SKM-1 treated with dmso at 0.1 percent for 144 hours (cell line): ENCODE measurements around the gene OGFOD2.

Source experiments
- DNase-seq: peaks from one replicate; lab custom pipeline; 2025; ENCODE audit not compliant: unreplicated experiment; lab: John Stamatoyannopoulos, UW

The OGFOD2 gene

DNA sequence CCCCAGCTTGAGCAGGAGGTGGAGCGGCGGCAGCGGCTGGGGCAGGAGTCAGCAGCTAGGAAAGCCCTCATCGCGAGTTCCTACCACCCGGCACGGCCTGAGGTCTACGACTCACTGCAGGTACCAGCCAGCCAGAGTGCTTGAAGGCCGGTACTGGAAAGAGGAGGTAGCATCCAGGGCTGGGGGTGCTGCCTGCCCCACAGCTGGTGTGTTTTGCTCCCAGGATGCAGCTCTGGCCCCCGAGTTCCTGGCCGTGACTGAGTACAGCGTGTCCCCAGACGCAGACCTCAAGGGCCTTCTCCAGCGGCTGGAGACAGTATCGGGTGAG lies 1.6 kb downstream of the OGFOD2 start:
- DNase-seq = no peak

DNA sequence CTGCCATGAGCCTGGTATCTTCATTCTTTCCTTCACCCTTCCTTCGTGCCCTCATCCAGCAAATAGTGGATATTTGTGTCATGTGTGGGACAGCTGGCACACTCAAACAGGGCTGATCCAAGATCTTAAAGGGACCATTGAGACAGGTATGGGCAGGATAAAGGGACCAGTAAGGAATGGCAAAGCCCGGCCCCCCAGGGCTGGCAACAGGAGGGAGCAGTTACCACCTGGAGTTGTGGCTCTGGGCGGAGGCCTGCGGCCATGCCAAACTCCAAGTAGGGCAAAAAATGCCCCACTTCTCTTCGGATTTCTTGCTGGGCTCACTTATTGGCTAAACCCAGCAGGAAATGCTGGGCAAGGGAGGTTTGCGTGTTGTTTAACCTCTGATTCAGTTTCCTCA lies 2.1 kb downstream of the OGFOD2 start:
- DNase-seq = no peak

- DNase-seq = no peak
These were observed 2.8 kb downstream of the OGFOD2 start for GRCh38 chr12:122977655-122978392.

DNA sequence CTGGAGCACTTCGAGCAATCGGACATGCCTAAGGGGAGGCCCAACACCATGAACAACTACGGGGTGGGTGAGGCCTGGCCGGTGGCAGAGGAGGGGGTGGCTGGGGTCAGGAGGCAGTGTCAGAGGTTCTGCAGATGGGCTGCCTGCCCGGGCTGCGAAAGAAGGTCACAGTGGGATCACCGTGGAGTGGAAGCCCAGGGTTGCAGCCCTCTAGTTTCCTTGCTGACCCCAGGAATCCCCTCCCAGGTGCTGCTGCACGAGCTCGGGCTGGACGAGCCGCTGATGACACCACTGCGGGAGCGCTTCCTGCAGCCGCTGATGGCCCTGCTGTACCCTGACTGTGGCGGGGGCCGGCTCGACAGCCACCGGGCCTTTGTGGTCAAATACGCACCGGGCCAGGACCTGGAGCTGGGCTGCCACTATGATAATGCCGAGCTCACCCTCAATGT lies 3.5 kb downstream of the OGFOD2 start:
- DNase-seq = no peak

DNA sequence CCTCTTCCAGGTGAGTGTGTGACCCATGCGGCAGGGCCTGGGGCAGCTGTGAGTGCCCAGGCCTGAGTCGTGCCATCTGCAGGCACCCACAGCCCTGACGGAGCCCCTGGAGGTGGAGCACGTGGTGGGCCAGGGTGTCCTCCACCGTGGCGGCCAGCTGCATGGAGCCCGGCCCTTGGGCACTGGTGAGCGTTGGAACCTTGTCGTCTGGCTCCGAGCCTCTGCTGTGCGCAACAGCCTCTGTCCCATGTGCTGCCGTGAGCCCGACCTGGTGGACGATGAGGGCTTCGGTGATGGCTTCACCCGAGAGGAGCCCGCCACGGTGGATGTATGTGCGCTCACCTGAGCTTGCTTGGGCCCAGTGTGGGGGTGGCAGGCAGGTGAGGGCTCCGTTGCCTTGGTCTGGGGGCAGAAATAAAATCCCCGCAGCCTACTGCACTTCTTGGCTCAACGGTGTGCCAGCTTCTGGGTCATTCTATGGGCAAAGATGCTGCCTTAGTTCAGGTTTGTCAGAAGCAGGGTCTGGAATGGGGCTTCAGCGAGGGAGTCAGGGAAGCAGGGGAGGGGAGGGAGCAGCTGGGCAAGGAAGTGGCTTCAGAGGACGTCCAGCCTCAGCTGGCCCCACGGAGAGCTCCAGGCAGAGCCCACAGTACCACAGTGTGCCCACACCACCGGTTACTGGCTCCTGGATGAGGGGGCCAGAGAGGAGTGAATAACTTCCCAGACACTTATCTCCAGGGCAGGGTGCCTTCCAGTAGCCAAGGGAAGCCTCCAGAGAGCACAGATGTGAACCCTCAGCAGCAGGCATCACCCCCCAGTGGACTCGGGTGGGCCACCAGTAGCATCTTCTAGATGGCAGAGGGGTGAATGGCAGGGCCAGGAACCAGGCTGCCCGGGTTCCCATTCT lies 4.2 kb downstream of the OGFOD2 start:
- no peak for DNase-seq

DNA sequence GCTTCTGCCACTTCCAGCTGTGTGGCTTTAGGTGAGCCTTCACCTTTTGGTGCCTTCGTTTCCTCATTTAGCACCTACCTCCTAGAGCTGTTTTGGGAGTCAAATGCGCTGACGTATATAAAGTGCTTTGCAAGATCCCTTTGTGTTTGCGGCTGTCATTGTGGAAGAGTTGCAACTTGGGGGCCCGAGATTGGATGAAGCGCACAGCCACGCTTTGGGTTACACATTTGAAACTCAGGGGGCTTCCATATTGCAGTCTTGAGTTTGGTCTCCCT lies 4.8 kb downstream of the OGFOD2 start:
- no peak for DNase-seq

DNA sequence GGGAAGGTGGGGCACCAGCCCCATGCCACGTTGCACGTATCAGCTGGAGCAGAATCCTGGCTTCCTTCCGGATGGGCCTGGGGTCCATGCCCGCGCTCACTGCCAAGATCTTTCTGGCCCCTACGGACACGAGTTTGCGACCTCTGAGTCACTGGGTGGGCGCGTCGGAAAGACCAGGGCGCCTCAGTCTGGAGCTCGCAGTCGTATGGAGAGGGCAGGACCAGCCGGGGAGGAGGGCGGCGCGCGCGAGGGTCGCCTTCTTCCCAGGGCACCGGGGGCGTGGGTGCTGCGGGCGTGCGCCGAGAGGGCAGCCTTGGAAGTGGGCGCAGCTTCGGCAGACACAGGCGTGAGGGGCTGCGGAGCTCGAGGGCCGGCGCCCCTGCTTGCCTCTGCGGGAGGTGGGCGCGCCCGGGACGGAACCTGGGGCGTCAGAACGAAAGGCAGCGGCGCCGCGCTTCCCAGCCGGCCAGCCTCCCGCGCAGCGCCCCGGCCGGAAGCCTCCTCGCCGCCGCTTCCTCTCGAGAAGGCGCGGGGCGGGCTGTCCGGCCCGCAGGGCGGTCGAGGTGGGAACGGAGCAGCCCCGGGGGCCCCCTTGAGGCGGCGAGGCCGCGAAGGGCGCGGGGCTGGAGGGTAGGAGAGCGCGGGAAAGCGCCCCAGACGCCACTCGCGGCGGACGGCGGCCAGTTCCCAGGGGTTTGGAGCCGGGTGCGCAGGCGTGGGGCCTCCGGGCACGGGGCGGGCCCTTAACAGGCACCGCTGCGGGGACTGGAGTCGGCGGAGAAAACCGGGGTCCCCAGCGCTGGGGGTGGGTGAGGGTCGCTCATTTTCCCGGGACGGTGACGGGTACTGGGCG lies 5.4 kb downstream of the OGFOD2 start, which contains the start of gene ARL6IP4:
Gene ARL6IP4 (plus strand): TSS at position 499 of the 853 bp plus-strand sequence. CDS start 459 bp downstream, outside the sequence.
- peak; percentile 35 for DNase-seq

- DNase-seq = no peak
These were observed 6.0 kb downstream of the OGFOD2 start for GRCh38 chr12:122981036-122981471.

GRCh38 chr12:122981587-122982476 lies 6.8 kb downstream of the OGFOD2 start:
- no peak for DNase-seq

- no peak for DNase-seq
These were observed 7.4 kb downstream of the OGFOD2 start for GRCh38 chr12:122982477-122982815.

- DNase-seq = no peak
These were observed 8.1 kb downstream of the OGFOD2 start for GRCh38 chr12:122982963-122983788.

DNA sequence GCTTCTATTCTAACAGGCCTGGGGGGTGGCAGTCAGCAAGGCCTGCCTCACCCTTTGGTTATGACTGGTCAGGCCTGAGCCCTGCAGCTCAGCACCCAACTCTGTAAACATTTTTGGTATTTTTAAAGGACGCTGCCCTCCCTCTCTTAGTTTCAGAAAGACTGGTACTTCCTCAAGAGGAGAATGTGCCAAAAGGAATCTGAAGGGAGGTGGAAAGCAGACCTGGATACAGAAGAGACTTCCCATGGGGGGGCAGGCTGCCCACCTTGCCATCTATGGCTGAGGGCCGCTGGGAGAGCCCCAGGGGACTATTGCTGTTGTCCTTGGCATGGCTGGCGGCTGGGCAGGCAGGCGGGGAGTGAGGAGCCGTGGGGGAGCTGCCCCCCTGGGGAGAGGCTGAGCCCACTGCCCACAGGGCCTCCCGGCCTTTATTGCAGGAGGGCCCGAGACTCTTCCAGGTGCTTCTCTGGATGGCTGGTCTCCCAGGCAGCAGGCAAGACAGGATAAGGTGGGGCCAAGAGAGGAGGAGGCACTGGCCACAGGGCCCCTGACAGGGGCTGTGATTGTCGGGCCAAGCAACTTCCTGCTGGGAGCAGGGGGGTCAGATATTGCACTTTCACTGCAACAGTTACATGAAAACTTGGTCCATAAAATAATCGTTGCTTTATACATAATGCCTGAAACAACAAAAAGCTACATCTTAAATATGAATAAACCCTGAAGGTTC lies 8.9 kb downstream of the OGFOD2 start:
- DNase-seq = no peak

DNA sequence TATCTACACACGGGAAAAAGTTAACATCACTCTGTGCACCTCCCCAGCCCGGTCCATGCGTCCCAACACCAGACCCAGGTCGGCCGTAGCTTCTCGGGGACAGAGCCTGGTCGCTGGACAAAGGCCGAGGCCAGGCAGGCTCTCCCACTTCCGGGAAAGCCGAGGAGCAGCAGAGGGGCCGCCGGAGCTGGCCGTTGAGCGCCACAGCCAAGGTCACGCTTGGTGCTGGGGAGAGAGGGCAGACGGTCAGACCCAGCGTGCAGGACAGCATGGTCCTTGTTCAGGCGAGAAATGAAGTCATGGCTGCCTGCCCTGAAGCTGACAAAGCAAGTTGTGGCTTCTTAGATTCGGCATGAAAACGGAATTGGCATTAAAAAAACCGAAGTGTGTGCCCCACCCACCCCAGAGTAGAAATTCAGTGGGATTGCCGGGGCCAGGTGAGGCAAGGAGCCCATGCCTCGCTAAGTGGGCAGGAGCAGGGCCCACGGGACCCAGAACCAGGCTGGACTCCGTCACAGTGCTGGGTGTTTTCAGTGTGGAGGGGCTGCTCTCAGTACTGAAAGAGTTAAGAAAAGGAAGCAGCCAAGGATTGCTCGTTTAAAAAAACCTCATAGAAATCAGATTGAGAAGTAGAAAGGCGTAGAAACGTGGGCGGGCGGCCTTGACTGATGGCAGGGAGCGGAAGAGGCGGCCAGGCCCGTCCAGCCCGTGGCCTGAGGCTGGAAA lies 9.7 kb downstream of the OGFOD2 start:
- DNase-seq = no peak

DNA sequence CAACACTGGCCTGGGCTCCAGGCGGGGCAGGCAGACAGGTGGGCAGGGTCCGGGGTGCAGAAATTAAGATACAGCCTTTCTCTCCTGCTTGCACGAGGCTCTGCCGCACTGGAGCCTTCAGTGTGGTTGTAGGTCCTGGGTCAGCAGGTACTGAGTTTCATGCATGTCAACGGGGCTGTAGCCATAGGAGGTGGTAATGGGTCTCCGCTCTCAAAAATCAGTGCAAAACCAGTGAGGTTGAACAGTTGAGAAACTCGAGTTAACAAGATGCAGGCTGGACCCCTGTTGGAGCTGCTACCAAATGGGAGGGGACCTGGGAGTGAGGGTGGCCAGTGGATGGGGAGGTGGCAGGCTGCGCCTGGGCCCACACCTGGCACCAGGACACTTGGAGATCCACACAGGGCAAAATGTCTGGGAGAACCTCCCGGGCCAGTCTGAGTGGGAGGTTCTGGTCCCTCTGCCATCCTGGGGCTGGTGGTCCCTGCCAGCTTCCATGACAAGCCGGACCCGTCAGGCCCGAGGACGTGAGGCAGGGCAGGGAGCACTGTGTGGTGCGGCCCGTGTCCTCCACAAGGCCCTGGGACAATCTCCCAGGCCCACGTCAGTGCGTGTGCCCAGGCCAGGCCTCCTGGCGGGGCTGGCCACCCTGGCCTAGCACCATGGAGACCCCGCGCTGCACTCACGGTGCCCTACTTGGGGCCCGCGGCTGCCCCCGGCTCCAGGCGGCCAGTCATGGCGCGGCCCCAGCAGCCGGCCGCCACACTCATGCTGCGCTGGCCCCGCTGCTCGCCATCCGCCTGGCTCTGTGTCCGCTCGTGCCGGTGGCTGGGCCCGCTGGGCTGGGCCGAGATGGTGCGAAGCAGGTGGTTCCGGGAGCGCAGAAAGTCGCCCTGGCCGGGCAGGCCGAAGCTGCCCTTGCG lies 10.6 kb downstream of the OGFOD2 start:
- DNase-seq = no peak

DNA sequence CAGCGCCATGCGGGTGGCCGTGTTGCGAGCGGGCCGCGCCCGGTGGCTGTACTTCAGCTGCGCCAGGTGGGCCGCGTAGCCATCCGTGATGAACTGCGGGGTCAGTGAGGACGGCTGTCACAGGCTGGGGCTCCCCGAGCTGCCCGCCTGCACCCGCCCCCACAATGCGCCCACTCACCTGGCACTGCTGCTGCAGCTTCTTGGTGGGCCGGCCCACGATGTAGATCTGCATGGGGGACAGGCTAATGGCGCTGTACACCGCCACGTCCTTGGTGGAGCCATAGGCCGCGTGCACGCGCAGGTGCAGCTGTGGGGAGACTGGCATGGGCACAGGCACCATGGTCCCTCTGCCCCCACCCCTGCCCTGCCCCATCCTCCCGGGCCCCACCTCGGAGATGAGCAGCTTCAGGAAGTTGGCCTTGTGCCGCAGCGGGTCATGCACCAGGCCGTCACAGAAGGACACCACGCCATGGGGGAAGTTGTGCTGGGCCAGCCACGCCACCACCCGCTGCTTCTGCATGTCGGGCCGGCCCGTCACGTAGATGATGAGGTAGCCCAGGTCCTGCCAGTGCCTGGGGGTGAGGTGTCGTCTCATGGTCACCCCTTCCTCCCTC lies 11.3 kb downstream of the OGFOD2 start:
- DNase-seq = no peak

- no peak for DNase-seq
These were observed 12.3 kb downstream of the OGFOD2 start for GRCh38 chr12:122987086-122987951.
